GM12878 (cell line): ENCODE data around the gene WWTR1. TPM values are rescaled to one million over a fixed set of nuclear protein-coding genes. Genes with fewer than 3 reads are reported as not detected.

Experiments used
- CEBPB ChIP-seq, 2 experiments: fragments of 150-350 bp in 1 of 2; IDR thresholded peaks; 2 replicates each; pipeline ENCODE4 v1.6.1; 2012 to 2014; ENCODE audit warnings: low read depth in 2 of 2, low read length in 2 of 2, borderline replicate concordance in 1 of 2, inconsistent platforms in 1 of 2
- CHD4 ChIP-seq: fragments of 200-600 bp; sonication (generic); IDR thresholded peaks from 2 replicates; pipeline ENCODE4 v1.6.1; 2016; ENCODE audit warnings: mild to moderate bottlenecking
- EED ChIP-seq: sonication (generic); IDR thresholded peaks from 2 replicates; pipeline ENCODE4 v1.6.1; 2016; ENCODE audit warnings: antibody characterized with exemption, low read depth
- ESRRA ChIP-seq: IDR thresholded peaks from 2 replicates; pipeline ENCODE4 v1.6.1; 2012; ENCODE audit warnings: mild to moderate bottlenecking, low read length, improper control_type of control experiment
- EZH2 ChIP-seq: IDR thresholded peaks from 2 replicates; pipeline ENCODE4 v1.6.1; 2012; ENCODE audit warnings: low read depth, mild to moderate bottlenecking, control low read depth, inconsistent platforms, low read length, borderline replicate concordance; ENCODE audit not compliant: control insufficient read depth
- FOS ChIP-seq: IDR thresholded peaks from 3 replicates; pipeline ENCODE4 v1.6.1; 2011; ENCODE audit warnings: borderline replicate concordance; ENCODE audit not compliant: insufficient read length; ENCODE audit errors: extremely low read depth
- HCFC1 ChIP-seq: fragments of 150-350 bp; IDR thresholded peaks from 2 replicates; pipeline ENCODE4 v1.6.1; 2014; ENCODE audit warnings: low read length
- HDAC6 ChIP-seq: fragments of 200-600 bp; sonication (generic); IDR thresholded peaks from one replicate; pipeline ENCODE4 v1.8.0; 2017; ENCODE audit warnings: antibody characterized with exemption; ENCODE audit not compliant: unreplicated experiment
- MAX ChIP-seq: IDR thresholded peaks from 2 replicates; pipeline ENCODE4 v1.6.1; 2012; ENCODE audit warnings: low read depth, low read length, improper control_type of control experiment
- NR2F1 ChIP-seq: fragments of 450-650 bp; conservative IDR thresholded peaks from 2 replicates; pipeline ENCODE4 v1.6.1; 2017; ENCODE audit warnings: mild to moderate bottlenecking
- POLR2AphosphoS2 ChIP-seq: IDR thresholded peaks from 2 replicates; pipeline ENCODE4 v1.6.1; 2011; ENCODE audit warnings: low read depth, mild to moderate bottlenecking, low read length, improper control_type of control experiment, moderate library complexity
- SP1 ChIP-seq: IDR thresholded peaks from one replicate; pipeline ENCODE4 v1.6.1; 2011; ENCODE audit warnings: low read depth, low read length
- SPI1 ChIP-seq: IDR thresholded peaks from 2 replicates; pipeline ENCODE4 v1.6.1; 2011; ENCODE audit warnings: low read depth, mild to moderate bottlenecking, low read length, moderate library complexity, borderline replicate concordance; ENCODE audit not compliant: insufficient read depth
- SUZ12 ChIP-seq: fragments of 200-600 bp; sonication (generic); IDR thresholded peaks from one replicate; pipeline ENCODE4 v1.6.1; 2018; ENCODE audit warnings: antibody characterized with exemption, mild to moderate bottlenecking; ENCODE audit not compliant: unreplicated experiment
- TARDBP ChIP-seq: IDR thresholded peaks from 2 replicates; pipeline ENCODE4 v1.6.1; 2016; ENCODE audit warnings: borderline replicate concordance
- TBL1XR1 ChIP-seq: IDR thresholded peaks from 2 replicates; pipeline ENCODE4 v1.6.1; 2012; ENCODE audit warnings: low read depth, low read length, improper control_type of control experiment
- YY1 ChIP-seq: IDR thresholded peaks from 2 replicates; pipeline ENCODE4 v1.6.1; 2011; ENCODE audit warnings: low read depth, mild to moderate bottlenecking, low read length
- ZBED1 ChIP-seq: IDR thresholded peaks from 2 replicates; pipeline ENCODE4 v1.6.1; 2016; ENCODE audit warnings: borderline replicate concordance
- ZNF274 ChIP-seq: IDR thresholded peaks from one replicate; pipeline ENCODE4 v1.8.0; 2011; ENCODE audit not compliant: insufficient read length, insufficient read depth
- ZSCAN29 ChIP-seq: fragments of 450-650 bp; IDR thresholded peaks from 2 replicates; pipeline ENCODE4 v1.6.1; 2017; ENCODE audit warnings: mild to moderate bottlenecking, moderate library complexity
- polyA plus RNA-seq, 11 experiments: library from polyadenylated mRNA; depleted of rRNA in 4 of 11; unstranded in 6 of 11; stranded (reverse) in 5 of 11; fragments of >200 nt; fragmentation: Nextera tagmentation in 4 of 11; fragmentation: Illumina TruSeq in 1 of 11; extraction: Ambion mirVana in 4 of 11; extraction: Trizol in 1 of 11; gene quantifications; 1 replicate in 1 of 11; 2 replicates in 10 of 11; pipeline versions ENCODE4 v1.2.1 to v1.2.3, GENCODE V29; 2011 to 2016; ENCODE audit warnings: inconsistent platforms in 2 of 11, missing spikeins in 2 of 11, low read depth in 1 of 11
- total RNA-seq, 4 experiments: library from RNA; depleted of rRNA in 3 of 4; stranded (reverse); fragments of >200 nt in 3 of 4; fragmentation: Illumina TruSeq in 1 of 4; extraction: Trizol in 1 of 4; gene quantifications; 2 replicates each; pipeline versions ENCODE4 v1.2.1 to v1.2.3, GENCODE V29; 2013 to 2021
- TF ChIP-seq, protein P1 (sequence below): fragments of 450-650 bp; IDR thresholded peaks from 2 replicates; pipeline ENCODE4 v1.6.1; 2017; ENCODE audit warnings: low read depth, mild to moderate bottlenecking, moderate library complexity
- TF ChIP-seq, protein P2 (sequence below): fragments of 450-650 bp; IDR thresholded peaks from 2 replicates; pipeline ENCODE4 v1.6.1; 2018; ENCODE audit warnings: borderline replicate concordance, mild to moderate bottlenecking; ENCODE audit not compliant: partially characterized antibody
- TF ChIP-seq, protein P3 (sequence below): fragments of 450-650 bp; IDR thresholded peaks from 2 replicates; pipeline ENCODE4 v1.6.1; 2016; ENCODE audit warnings: mild to moderate bottlenecking

Gene WWTR1
- total and polyA plus RNA-seq, 10 of the 15 experiments (the other 5 are each of a cell fraction or from before 2014, with no cell fraction given) = 2.5 to 18.5 (median 5.8) TPM

GRCh38 chr3:149609595-149609994 is 48.2 kb downstream of the WWTR1 start (continued):
- TF ChIP-seq NR2F1 (peak; percentile 95), MAX (no peak), CHD4 (no peak), SP1 (no peak), ZBED1 (no peak), CEBPB (IDR thresholded peaks at IDR 0.05; ENCODE audit: borderline replicate concordance in 1 of 2, low read depth in 2 of 2, low read length in 2 of 2) (no peak), EZH2 (no peak), FOS (no peak), SUZ12 (no peak), ZSCAN29 (no peak), TARDBP (no peak), SPI1 (peak; percentile 21; the same call in 1 of the 2 replicates), EED (peak; percentile 46; the same call in 1 of the 2 replicates), POLR2AphosphoS2 (no peak), HCFC1 (no peak), TBL1XR1 (peak; percentile 43; the same call in 1 of the 2 replicates), ZNF274 (no peak), HDAC6 (no peak), ESRRA (peak; percentile 91; the same call in 1 of the 2 replicates), YY1 (no peak)
- TF ChIP-seq, protein P1, sequence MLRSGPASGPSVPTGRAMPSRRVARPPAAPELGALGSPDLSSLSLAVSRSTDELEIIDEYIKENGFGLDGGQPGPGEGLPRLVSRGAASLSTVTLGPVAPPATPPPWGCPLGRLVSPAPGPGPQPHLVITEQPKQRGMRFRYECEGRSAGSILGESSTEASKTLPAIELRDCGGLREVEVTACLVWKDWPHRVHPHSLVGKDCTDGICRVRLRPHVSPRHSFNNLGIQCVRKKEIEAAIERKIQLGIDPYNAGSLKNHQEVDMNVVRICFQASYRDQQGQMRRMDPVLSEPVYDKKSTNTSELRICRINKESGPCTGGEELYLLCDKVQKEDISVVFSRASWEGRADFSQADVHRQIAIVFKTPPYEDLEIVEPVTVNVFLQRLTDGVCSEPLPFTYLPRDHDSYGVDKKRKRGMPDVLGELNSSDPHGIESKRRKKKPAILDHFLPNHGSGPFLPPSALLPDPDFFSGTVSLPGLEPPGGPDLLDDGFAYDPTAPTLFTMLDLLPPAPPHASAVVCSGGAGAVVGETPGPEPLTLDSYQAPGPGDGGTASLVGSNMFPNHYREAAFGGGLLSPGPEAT = peak; percentile 87
- TF ChIP-seq, protein P2, sequence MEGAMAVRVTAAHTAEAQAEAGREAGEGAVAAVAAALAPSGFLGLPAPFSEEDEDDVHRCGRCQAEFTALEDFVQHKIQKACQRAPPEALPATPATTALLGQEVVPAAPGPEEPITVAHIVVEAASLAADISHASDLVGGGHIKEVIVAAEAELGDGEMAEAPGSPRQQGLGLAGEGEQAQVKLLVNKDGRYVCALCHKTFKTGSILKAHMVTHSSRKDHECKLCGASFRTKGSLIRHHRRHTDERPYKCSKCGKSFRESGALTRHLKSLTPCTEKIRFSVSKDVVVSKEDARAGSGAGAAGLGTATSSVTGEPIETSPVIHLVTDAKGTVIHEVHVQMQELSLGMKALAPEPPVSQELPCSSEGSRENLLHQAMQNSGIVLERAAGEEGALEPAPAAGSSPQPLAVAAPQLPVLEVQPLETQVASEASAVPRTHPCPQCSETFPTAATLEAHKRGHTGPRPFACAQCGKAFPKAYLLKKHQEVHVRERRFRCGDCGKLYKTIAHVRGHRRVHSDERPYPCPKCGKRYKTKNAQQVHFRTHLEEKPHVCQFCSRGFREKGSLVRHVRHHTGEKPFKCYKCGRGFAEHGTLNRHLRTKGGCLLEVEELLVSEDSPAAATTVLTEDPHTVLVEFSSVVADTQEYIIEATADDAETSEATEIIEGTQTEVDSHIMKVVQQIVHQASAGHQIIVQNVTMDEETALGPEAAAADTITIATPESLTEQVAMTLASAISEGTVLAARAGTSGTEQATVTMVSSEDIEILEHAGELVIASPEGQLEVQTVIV = no peak
- TF ChIP-seq, protein P3, sequence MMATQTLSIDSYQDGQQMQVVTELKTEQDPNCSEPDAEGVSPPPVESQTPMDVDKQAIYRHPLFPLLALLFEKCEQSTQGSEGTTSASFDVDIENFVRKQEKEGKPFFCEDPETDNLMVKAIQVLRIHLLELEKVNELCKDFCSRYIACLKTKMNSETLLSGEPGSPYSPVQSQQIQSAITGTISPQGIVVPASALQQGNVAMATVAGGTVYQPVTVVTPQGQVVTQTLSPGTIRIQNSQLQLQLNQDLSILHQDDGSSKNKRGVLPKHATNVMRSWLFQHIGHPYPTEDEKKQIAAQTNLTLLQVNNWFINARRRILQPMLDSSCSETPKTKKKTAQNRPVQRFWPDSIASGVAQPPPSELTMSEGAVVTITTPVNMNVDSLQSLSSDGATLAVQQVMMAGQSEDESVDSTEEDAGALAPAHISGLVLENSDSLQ = peak; percentile 92
